B cell (primary cell): ENCODE measurements around the gene SORT1. TPM values are rescaled to one million over a fixed set of nuclear protein-coding genes. Genes with fewer than 3 reads are reported as not detected.

ENCODE experiments used
- ATAC-seq: fragments of 200-7000 bp; cut with Tn5 transposase; one replicate; pipeline ENCODE4 v1.10.0; 2021; ENCODE audit warnings: low read depth, mild to moderate bottlenecking, moderate number of reproducible peaks, moderate library complexity
- CTCF ChIA-PET: fragments of 350-600 bp; sonication (Branson Sonifier 250); formaldehyde crosslinking; loops from one replicate; lab custom pipeline; 2021; ENCODE audit warnings: antibody characterized with exemption, inconsistent platforms; lab: Charles Lee
- POLR2A ChIA-PET: fragments of 350-600 bp; sonication (Branson Sonifier 250); formaldehyde crosslinking; loops from one replicate; lab custom pipeline; 2021; ENCODE audit warnings: antibody characterized with exemption; lab: Charles Lee
- DNase-seq: peaks from one replicate; pipeline ENCODE4 v3.0.0; 2013
- H2AFZ ChIP-seq: 2 replicates; pipeline ENCODE4 v1.6.1; 2012; ENCODE audit warnings: mild to moderate bottlenecking, low read depth, low read length; ENCODE audit not compliant: insufficient read depth, poor library complexity, severe bottlenecking
- H3K27ac ChIP-seq, 2 donors: 1 replicate in 1 of 2; 2 replicates in 1 of 2; pipeline ENCODE4 v1.5.1; 2012 to 2013; ENCODE audit warnings: low read length in 2 of 2, mild to moderate bottlenecking in 2 of 2, moderate library complexity in 1 of 2
- H3K27me3 ChIP-seq, 4 experiments: fragments of 200-600 bp in 1 of 4; sonication (generic) in 1 of 4; replicated peaks in 1 of 4; 1 replicate in 2 of 4; 2 replicates in 2 of 4; pipeline versions ENCODE4 v1.6.1 to v1.7.0; 2013 to 2016; ENCODE audit warnings: low read length in 3 of 4, mild to moderate bottlenecking in 2 of 4, mixed read lengths in 1 of 4, moderate library complexity in 1 of 4; ENCODE audit not compliant: insufficient read depth in 4 of 4, control insufficient read depth in 3 of 4; ENCODE audit errors: control extremely low read depth in 1 of 4
- H3K36me3 ChIP-seq, 2 experiments: replicated peaks in 1 of 2; 1 replicate in 1 of 2; 2 replicates in 1 of 2; pipeline versions ENCODE4 v1.6.1 to v1.7.1; 2013; ENCODE audit warnings: low read length in 1 of 2; ENCODE audit not compliant: insufficient read depth in 2 of 2, control insufficient read depth in 1 of 2; ENCODE audit errors: control extremely low read depth in 1 of 2, extremely low read depth in 1 of 2
- H3K4me1 ChIP-seq, 2 donors: fragments of 200-600 bp in 1 of 2; sonication (generic) in 1 of 2; 1 replicate in 1 of 2; 2 replicates in 1 of 2; pipeline versions ENCODE4 v1.5.1 to v1.6.1; 2013 to 2017; ENCODE audit warnings: low read length in 2 of 2; ENCODE audit not compliant: control insufficient read depth in 2 of 2, insufficient read depth in 2 of 2
- H3K4me2 ChIP-seq: replicated peaks from 2 replicates; pipeline ENCODE3; 2012; ENCODE audit warnings: mild to moderate bottlenecking, low read depth, low read length; ENCODE audit not compliant: poor library complexity, severe bottlenecking
- H3K4me3 ChIP-seq, 5 experiments: fragments of 200-600 bp in 1 of 5; sonication (generic) in 1 of 5; 1 replicate in 3 of 5; 2 replicates in 2 of 5; pipeline versions ENCODE4 v1.5.1 to v1.7.0; 2011 to 2016; ENCODE audit warnings: low read length in 4 of 5, mild to moderate bottlenecking in 4 of 5, low read depth in 2 of 5, control low read depth in 1 of 5, moderate library complexity in 1 of 5; ENCODE audit not compliant: insufficient read depth in 1 of 5; ENCODE audit errors: control extremely low read depth in 1 of 5, extremely low read depth in 1 of 5
- H3K79me2 ChIP-seq: fragments of 200-600 bp; sonication (generic); one replicate; pipeline ENCODE4 v1.6.0; 2016; ENCODE audit warnings: low read length; ENCODE audit not compliant: control insufficient read depth, insufficient read depth
- H3K9ac ChIP-seq: fragments of 200-600 bp; sonication (generic); 2 replicates; pipeline ENCODE4 v1.6.1; 2017; ENCODE audit warnings: mild to moderate bottlenecking, low read length, moderate library complexity
- H3K9me3 ChIP-seq, 3 donors: one replicate each; pipeline versions ENCODE4 v1.6.1 to v1.7.1; 2013; ENCODE audit warnings: low read length in 2 of 3; ENCODE audit not compliant: control insufficient read depth in 2 of 3, insufficient read depth in 1 of 3; ENCODE audit errors: control extremely low read depth in 1 of 3
- H4K20me1 ChIP-seq: 2 replicates; pipeline ENCODE4 v1.6.0; 2012; ENCODE audit warnings: mild to moderate bottlenecking, low read length; ENCODE audit not compliant: insufficient read depth, control insufficient read depth, poor library complexity, severe bottlenecking
- H3K27ac Mint-ChIP-seq: one replicate; pipeline ENCODE4 v1.8.0; 2021; ENCODE audit warnings: mixed read lengths
- H3K27me3 Mint-ChIP-seq: one replicate; pipeline ENCODE4 v1.8.0; 2021; ENCODE audit warnings: mixed read lengths
- H3K4me1 Mint-ChIP-seq: one replicate; pipeline ENCODE4 v1.8.0; 2021; ENCODE audit warnings: mixed read lengths
- H3K4me3 Mint-ChIP-seq: one replicate; pipeline ENCODE4 v1.8.0; 2021; ENCODE audit warnings: mixed read lengths
- H3K9me3 Mint-ChIP-seq: one replicate; pipeline ENCODE4 v1.8.0; 2022; ENCODE audit warnings: mixed read lengths; ENCODE audit not compliant: insufficient read depth
- CTCF ChIP-seq: fragments of 200-600 bp; IDR thresholded peaks from one replicate; pipeline ENCODE4 v1.8.0; 2022; ENCODE audit warnings: antibody characterized with exemption, mild to moderate bottlenecking
- EZH2 ChIP-seq: IDR thresholded peaks from 2 replicates; pipeline ENCODE4 v1.6.1; 2012; ENCODE audit warnings: borderline replicate concordance, low read depth, mild to moderate bottlenecking, moderate library complexity, low read length; ENCODE audit not compliant: insufficient read depth, poor library complexity, severe bottlenecking
- WGBS: methylation state at CpG from one replicate; pipeline ENCODE4 v1.1.5; 2013; ENCODE audit warnings: missing lambda C conversion rate; ENCODE audit not compliant: insufficient coverage; 5-methylcytosine and 5-hydroxymethylcytosine counted together
- intact Hi-C: fragments of 100-400 bp; cut with micrococcal nuclease; formaldehyde crosslinking; loops from one replicate; pipeline ENCODE4 v1.10.0; 2022
- polyA plus RNA-seq: library from polyadenylated mRNA; depleted of rRNA; stranded (reverse); fragments of >200 nt; gene quantifications from 2 replicates; pipeline ENCODE4 v1.2.3, GENCODE V29; 2012
- total RNA-seq, 2 donors: library from RNA; stranded (reverse); fragments of 120-200 nt in 1 of 2; gene quantifications; 1 replicate in 1 of 2; 2 replicates in 1 of 2; pipeline versions ENCODE4 v1.2.3 to v1.2.4, GENCODE V29; 2013 to 2022

The SORT1 gene
- total and polyA plus RNA-seq, 2 donors (not counting 1 experiment from before 2014, with no cell fraction given), result 0.13 to 0.25 TPM

- no peaks in the 10 kb centered on the region for H3K4me1 Mint-ChIP-seq
- ATAC-seq (no peak), DNase-seq (no peak)
- H4K20me1 ChIP-seq, result no peaks in the 10 kb centered on the region
- no peak overlapping the region for H3K4me3 Mint-ChIP-seq
- H3K9me3 ChIP-seq, result no peaks in the 10 kb centered on the region
- POLR2A ChIA-PET, result no interaction called here
- no peaks in the 10 kb centered on the region for H3K36me3 ChIP-seq
- TF ChIP-seq EZH2 (no peak), CTCF (no peak)
- no peaks in the 10 kb centered on the region for H3K27me3 Mint-ChIP-seq
- H2AFZ ChIP-seq, result no peak overlapping the region
- H3K27ac Mint-ChIP-seq, result no peak overlapping the region
- no peak overlapping the region for H3K4me3 ChIP-seq
- H3K9me3 Mint-ChIP-seq, result no peaks in the 10 kb centered on the region
- H3K27ac ChIP-seq, result no peak overlapping the region
- H3K4me1 ChIP-seq, result peaks cover 0 to 5% of the 10 kb centered on the region in 2 donors
- no peak overlapping the region for H3K9ac ChIP-seq
- intact Hi-C loops, result no loop called here
- H3K4me2 ChIP-seq, result no peak overlapping the region
- H3K27me3 ChIP-seq, result peaks cover 0 to 4% (median 0%) of the 10 kb centered on the region in 4 experiments
- CTCF ChIA-PET, result interaction anchor here (0.7 to 8.8 kb wide), 14 partner anchors 9 to 257 kb away, joined by 3 to 387 read pairs (median 8); partner anchors contain the start of genes MYBPHL and SORT1
- 97% methylated on average over 8 of the region's 9 CpGs for WGBS
- no peaks in the 10 kb centered on the region for H3K79me2 ChIP-seq
These were observed 121.9 kb downstream of the SORT1 start for GRCh38 chr1:109275706-109276345.
